HG03045 (cell line): Measurements from ENCODE around the gene NKAIN4.
"Not testable (repeated sequence)": the region's sequence is repeated elsewhere in the genome, so short reads cannot be mapped to it uniquely, and the experiment has no call there.

Experiments used
- ATAC-seq: cut with Tn5 transposase; IDR thresholded peaks from one replicate; pipeline ENCODE4 v1.9.1; 2021; ENCODE audit warnings: mild to moderate bottlenecking, moderate library complexity; ENCODE audit not compliant: unreplicated experiment

Gene NKAIN4

GRCh38 chr20:63258781-63259180 is 4.5 kb upstream of the NKAIN4 start:
- no peak for ATAC-seq

- ATAC-seq, result no peak
Observed at GRCh38 chr20:63257629-63258028, 3.4 kb upstream of the NKAIN4 start.

GRCh38 chr20:63256954-63257353 is 2.7 kb upstream of the NKAIN4 start:
- ATAC-seq, result no peak

- no peak for ATAC-seq
Observed at GRCh38 chr20:63255931-63256704, 1.9 kb upstream of the NKAIN4 start.

GRCh38 chr20:63254606-63255384 is 532 bp upstream of the NKAIN4 start:
- ATAC-seq, result no peak

- no peak for ATAC-seq
Observed at GRCh38 chr20:63253438-63254231, 628 bp downstream of the NKAIN4 start.

- ATAC-seq, result no peak
Observed at GRCh38 chr20:63253065-63253437, 1.2 kb downstream of the NKAIN4 start.

GRCh38 chr20:63252284-63252711 is 2.0 kb downstream of the NKAIN4 start:
- no peak for ATAC-seq

GRCh38 chr20:63251350-63251749 is 2.9 kb downstream of the NKAIN4 start:
- not testable (repeated sequence) for ATAC-seq

GRCh38 chr20:63249891-63250290 is 4.4 kb downstream of the NKAIN4 start:
- ATAC-seq, result no peak

GRCh38 chr20:63248835-63249591 is 5.2 kb downstream of the NKAIN4 start:
- no peak for ATAC-seq

- ATAC-seq, result no peak
Observed at GRCh38 chr20:63247671-63248228, 6.5 kb downstream of the NKAIN4 start.

- ATAC-seq, result no peak
Observed at GRCh38 chr20:63246490-63247288, 7.6 kb downstream of the NKAIN4 start.

GRCh38 chr20:63244468-63244867 is 9.8 kb downstream of the NKAIN4 start:
- no peak for ATAC-seq

- no peak for ATAC-seq
Observed at GRCh38 chr20:63243604-63244247, 10.5 kb downstream of the NKAIN4 start.

- no peak for ATAC-seq
Observed at GRCh38 chr20:63242736-63243135, 11.5 kb downstream of the NKAIN4 start.

- ATAC-seq, result no peak
Observed at GRCh38 chr20:63241272-63241671, 13.0 kb downstream of the NKAIN4 start.

- ATAC-seq, result no peak
Observed at GRCh38 chr20:63240004-63240403, 14.3 kb downstream of the NKAIN4 start.

- no peak for ATAC-seq
Observed at GRCh38 chr20:63239431-63239830, 14.8 kb downstream of the NKAIN4 start.
